Activated effector memory CD4-positive, alpha-beta T cell treated with Interleukin-2 at 50 U/mL for 16 hours (primary cell): ENCODE results near the gene FGD5.

ENCODE experiments used
- DNase-seq: peaks from one replicate; pipeline ENCODE4 v3.0.0-alpha.2; 2020

Gene FGD5

GRCh38 chr3:14788644-14789043 is 30.1 kb upstream of the FGD5 start:
- DNase-seq, result no peak

- no peak for DNase-seq
Observed at GRCh38 chr3:14789221-14789620, 29.5 kb upstream of the FGD5 start.

- no peak for DNase-seq
Observed at GRCh38 chr3:14789640-14790285, 29.0 kb upstream of the FGD5 start.

GRCh38 chr3:14791343-14791945 is 27.3 kb upstream of the FGD5 start:
- peak; percentile 36 for DNase-seq

GRCh38 chr3:14792691-14793121 is 26.1 kb upstream of the FGD5 start:
- DNase-seq, result no peak

- no peak for DNase-seq
Observed at GRCh38 chr3:14793126-14793857, 25.5 kb upstream of the FGD5 start.

GRCh38 chr3:14793858-14794234 is 24.9 kb upstream of the FGD5 start:
- no peak for DNase-seq

- DNase-seq, result no peak
Observed at GRCh38 chr3:14794435-14794834, 24.3 kb upstream of the FGD5 start.

- no peak for DNase-seq
Observed at GRCh38 chr3:14795996-14796395, 22.8 kb upstream of the FGD5 start.

GRCh38 chr3:14796403-14797077 is 22.2 kb upstream of the FGD5 start:
- no peak for DNase-seq

- DNase-seq, result no peak
Observed at GRCh38 chr3:14797731-14798130, 21.0 kb upstream of the FGD5 start.

GRCh38 chr3:14798231-14798630 is 20.5 kb upstream of the FGD5 start:
- DNase-seq, result no peak

GRCh38 chr3:14799146-14799545 is 19.6 kb upstream of the FGD5 start:
- no peak for DNase-seq

- DNase-seq, result no peak
Observed at GRCh38 chr3:14801031-14801430, 17.7 kb upstream of the FGD5 start.

GRCh38 chr3:14801668-14802380 is 16.9 kb upstream of the FGD5 start:
- no peak for DNase-seq

GRCh38 chr3:14802381-14802731 is 16.4 kb upstream of the FGD5 start:
- no peak for DNase-seq

- DNase-seq, result no peak
Observed at GRCh38 chr3:14803101-14803980, 15.4 kb upstream of the FGD5 start.

- no peak for DNase-seq
Observed at GRCh38 chr3:14803981-14804834, 14.6 kb upstream of the FGD5 start.

- no peak for DNase-seq
Observed at GRCh38 chr3:14804835-14805780, 13.7 kb upstream of the FGD5 start.

GRCh38 chr3:14805961-14806537 is 12.7 kb upstream of the FGD5 start:
- no peak for DNase-seq
